GM23338 (cell line): ENCODE results near the gene FTCD. TPM values are rescaled to one million over a fixed set of nuclear protein-coding genes. Genes with fewer than 3 reads are reported as not detected.

ENCODE experiments used
- CTCF ChIP-seq, 2 experiments: fragments of 200-600 bp in 1 of 2; sonication (generic) in 1 of 2; conservative IDR thresholded peaks; 2 replicates each; pipeline versions ENCODE4 v1.5.1 to v1.6.1; 2016 to 2017; ENCODE audit warnings: antibody characterized with exemption in 2 of 2, low read depth in 2 of 2, mild to moderate bottlenecking in 2 of 2, moderate library complexity in 1 of 2
- JUNB ChIP-seq: IDR thresholded peaks from one replicate; pipeline ENCODE4 v1.6.1; 2016; ENCODE audit warnings: antibody characterized with exemption; ENCODE audit not compliant: unreplicated experiment
- NANOG ChIP-seq: IDR thresholded peaks from 2 replicates; pipeline ENCODE4 v1.6.1; 2016; ENCODE audit warnings: antibody characterized with exemption, borderline replicate concordance
- REST ChIP-seq: IDR thresholded peaks from one replicate; pipeline ENCODE4 v1.6.1; 2018; ENCODE audit warnings: antibody characterized with exemption; ENCODE audit not compliant: unreplicated experiment
- ZNF462 ChIP-seq: fragments of 250-450 bp; sonication (Bioruptor Pico); IDR thresholded peaks from 2 replicates; pipeline ENCODE4 v1.5.0; 2020; ENCODE audit warnings: mild to moderate bottlenecking, moderate library complexity
- polyA plus RNA-seq: library from polyadenylated mRNA; unstranded; fragments of >200 nt; fragmentation: Nextera tagmentation; extraction: Ambion mirVana; gene quantifications from 2 replicates; pipeline ENCODE4 v1.2.1, GENCODE V29; 2016
- total RNA-seq: library from RNA; depleted of rRNA; stranded (reverse); fragments of >200 nt; shearing (Covaris generic); gene quantifications from 2 replicates; pipeline ENCODE4 v1.2.3, GENCODE V29; 2014

FTCD gene
- total and polyA plus RNA-seq, 2 experiments from 2014 or later, result 0.90 to 2.3 TPM

- no peak for TF ChIP-seq ZNF462
- TF ChIP-seq CTCF (conservative IDR thresholded peaks at IDR 0.05; ENCODE audit: low read depth in 2 of 2), result no peak
- no peak for TF ChIP-seq REST
- no peak for TF ChIP-seq JUNB
- TF ChIP-seq NANOG, result no peak
Measured at GRCh38 chr21:46088189-46088588, 67.2 kb downstream of the FTCD start (continued).
